HCT116 (cell line): Measurements from ENCODE around the gene PRKG2. TPM values are rescaled to one million over a fixed set of nuclear protein-coding genes. Genes with fewer than 3 reads are reported as not detected.
A peak's percentile ranks its signal among the peaks of the same experiment; 100 is the strongest.

Experiments
- ATAC-seq: fragments of 200-7000 bp; cut with Tn5 transposase; 2 replicates; pipeline ENCODE4 v1.9.1; 2020; ENCODE audit warnings: mild to moderate bottlenecking, moderate library complexity
- BruUV-seq: library from RNA; stranded (reverse); fragments of 400-500 nt; replicated peaks from 2 replicates; lab custom pipeline; 2021; lab: Mats Ljungman, UMichigan
- CTCF ChIA-PET: fragments of 300-600 bp; sonication (Branson Sonifier 250); formaldehyde crosslinking; loops from one replicate; lab custom pipeline; 2021; ENCODE audit warnings: antibody characterized with exemption; lab: Charles Lee
- POLR2A ChIA-PET: fragments of 300-600, 350-600 bp; sonication (Branson Sonifier 250); formaldehyde crosslinking; loops from one replicate; lab custom pipeline; 2021; ENCODE audit warnings: antibody characterized with exemption; lab: Charles Lee
- RAD21 ChIA-PET, 2 experiments: fragments of 300-600 bp; sonication (Branson Sonifier 250); formaldehyde crosslinking; loops; one replicate each; lab custom pipeline; 2023; ENCODE audit warnings: low total read pairs in 2 of 2; ENCODE audit not compliant: uncharacterized antibody in 2 of 2, unreplicated experiment in 2 of 2, low non-redundant PET in 1 of 2; lab: Charles Lee
- DNase-seq: peaks from one replicate; pipeline ENCODE4 v3.0.0-alpha.2; 2010; ENCODE audit warnings: low read depth, low spot score
- H2AFZ ChIP-seq: fragments of 200-600 bp; shearing (Covaris generic), sonication (generic); 2 replicates; pipeline ENCODE4 v1.6.1; 2017; ENCODE audit warnings: low read depth, mixed run types, mixed read lengths, antibody characterized with exemption, low read length; ENCODE audit not compliant: poor library complexity, severe bottlenecking
- H3K27ac ChIP-seq: 2 replicates; pipeline ENCODE4 v1.5.1; 2012; ENCODE audit warnings: low read depth, low read length
- H3K27me3 ChIP-seq: fragments of 200-600 bp; sonication (generic); 2 replicates; pipeline ENCODE4 v1.6.1; 2016; ENCODE audit warnings: mixed run types, low read length, mixed read lengths; ENCODE audit not compliant: insufficient read depth
- H3K36me3 ChIP-seq, 2 experiments: fragments of 200-500 bp in 1 of 2; fragments of 200-600 bp in 1 of 2; sonication (Bioruptor generic) in 1 of 2; sonication (generic) in 1 of 2; 2 replicates each; pipeline versions ENCODE4 v1.5.1 to v1.6.1; 2014 to 2016; ENCODE audit warnings: low read length in 2 of 2, inconsistent platforms in 1 of 2, mixed read lengths in 1 of 2, mixed run types in 1 of 2; ENCODE audit not compliant: insufficient read depth in 2 of 2, control insufficient read depth in 1 of 2
- H3K4me1 ChIP-seq, 2 experiments: fragments of 200-600 bp in 1 of 2; sonication (generic) in 1 of 2; 2 replicates each; pipeline versions ENCODE4 v1.5.1 to v1.6.1; 2012 to 2017; ENCODE audit warnings: low read length in 2 of 2, inconsistent platforms in 1 of 2, mild to moderate bottlenecking in 1 of 2, mixed read lengths in 1 of 2, mixed run types in 1 of 2, moderate library complexity in 1 of 2; ENCODE audit not compliant: insufficient read depth in 2 of 2, control insufficient read depth in 1 of 2
- H3K4me2 ChIP-seq: fragments of 200-600 bp; sonication (generic); 2 replicates; pipeline ENCODE4 v1.6.1; 2017; ENCODE audit warnings: mixed run types, low read length, mixed read lengths
- H3K4me3 ChIP-seq, 2 experiments: fragments of 200-600 bp in 1 of 2; sonication (generic) in 1 of 2; replicated peaks in 1 of 2; 2 replicates each; pipeline ENCODE4 v1.5.1; 2011 to 2016; ENCODE audit warnings: low read length in 2 of 2, control low read depth in 1 of 2, low read depth in 1 of 2, mild to moderate bottlenecking in 1 of 2, mixed read lengths in 1 of 2, mixed run types in 1 of 2
- H3K79me2 ChIP-seq: fragments of 200-600 bp; sonication (generic); 2 replicates; pipeline ENCODE4 v1.6.1; 2017; ENCODE audit warnings: mild to moderate bottlenecking, mixed run types, low read length, moderate library complexity, mixed read lengths; ENCODE audit not compliant: insufficient read depth
- H3K9ac ChIP-seq: fragments of 200-600 bp; sonication (generic); 2 replicates; pipeline ENCODE4 v1.6.1; 2016; ENCODE audit warnings: low read length, mixed read lengths
- H3K9me2 ChIP-seq: fragments of 200-600 bp; sonication (generic), shearing (Covaris generic); 2 replicates; pipeline ENCODE4 v1.6.1; 2017; ENCODE audit warnings: mixed run types, mild to moderate bottlenecking, moderate library complexity; ENCODE audit not compliant: insufficient read depth
- H3K9me3 ChIP-seq, 2 experiments: fragments of 200-500 bp in 1 of 2; fragments of 200-600 bp in 1 of 2; sonication (Bioruptor generic) in 1 of 2; sonication (generic) in 1 of 2; 2 replicates each; pipeline ENCODE4 v1.6.1; 2014 to 2017; ENCODE audit warnings: low read length in 2 of 2, mixed read lengths in 2 of 2, inconsistent platforms in 1 of 2, low read depth in 1 of 2, mild to moderate bottlenecking in 1 of 2, mixed run types in 1 of 2, moderate library complexity in 1 of 2; ENCODE audit not compliant: control insufficient read depth in 1 of 2, insufficient read depth in 1 of 2
- H4K20me1 ChIP-seq: fragments of 200-600 bp; sonication (generic), shearing (Covaris generic); 2 replicates; pipeline ENCODE4 v1.6.1; 2017; ENCODE audit warnings: mixed run types, mild to moderate bottlenecking, moderate library complexity; ENCODE audit not compliant: insufficient read depth
- CBX3 ChIP-seq: IDR thresholded peaks from 2 replicates; pipeline ENCODE4 v1.6.1; 2012; ENCODE audit warnings: low read depth
- EGR1 ChIP-seq: IDR thresholded peaks from 2 replicates; pipeline ENCODE4 v1.6.1; 2012; ENCODE audit warnings: low read depth
- ELF1 ChIP-seq: IDR thresholded peaks from 2 replicates; pipeline ENCODE4 v1.6.1; 2012; ENCODE audit warnings: low read depth, borderline replicate concordance
- EZH2phosphoT487 ChIP-seq: fragments of 200-600 bp; IDR thresholded peaks from 2 replicates; pipeline ENCODE4 v1.6.1; 2018; ENCODE audit warnings: antibody characterized with exemption, borderline replicate concordance
- TCF7L2 ChIP-seq: IDR thresholded peaks from 2 replicates; pipeline ENCODE4 v1.7.0; 2011; ENCODE audit warnings: borderline replicate concordance, inconsistent platforms; ENCODE audit not compliant: insufficient read depth, insufficient read length; ENCODE audit errors: extremely low read depth
- ZNF274 ChIP-seq: fragments of 200-500 bp; sonication (Bioruptor generic); IDR thresholded peaks from 2 replicates; pipeline ENCODE4 v1.6.1; 2014; ENCODE audit warnings: mild to moderate bottlenecking, low read depth, low read length, inconsistent platforms
- intact Hi-C: fragments of 100-400 bp; cut with micrococcal nuclease; formaldehyde crosslinking; loops from 2 replicates; pipeline ENCODE4 v1.10.0; 2022
- total RNA-seq: library from RNA; stranded (reverse); gene quantifications from one replicate; pipeline ENCODE4 v1.2.1, GENCODE V29; 2021; ENCODE audit not compliant: unreplicated experiment
- TF ChIP-seq, protein P1 (sequence below): IDR thresholded peaks from 2 replicates; pipeline ENCODE4 v1.6.1; 2012
- TF ChIP-seq, protein P2 (sequence below): IDR thresholded peaks from 2 replicates; pipeline ENCODE4 v1.6.1; 2011; ENCODE audit warnings: mild to moderate bottlenecking, low read length, moderate library complexity; ENCODE audit not compliant: insufficient replicate concordance; ENCODE audit errors: extremely low read depth

The PRKG2 gene
- total RNA-seq, 1 experiment from 2014 or later = 2.1 TPM

DNA sequence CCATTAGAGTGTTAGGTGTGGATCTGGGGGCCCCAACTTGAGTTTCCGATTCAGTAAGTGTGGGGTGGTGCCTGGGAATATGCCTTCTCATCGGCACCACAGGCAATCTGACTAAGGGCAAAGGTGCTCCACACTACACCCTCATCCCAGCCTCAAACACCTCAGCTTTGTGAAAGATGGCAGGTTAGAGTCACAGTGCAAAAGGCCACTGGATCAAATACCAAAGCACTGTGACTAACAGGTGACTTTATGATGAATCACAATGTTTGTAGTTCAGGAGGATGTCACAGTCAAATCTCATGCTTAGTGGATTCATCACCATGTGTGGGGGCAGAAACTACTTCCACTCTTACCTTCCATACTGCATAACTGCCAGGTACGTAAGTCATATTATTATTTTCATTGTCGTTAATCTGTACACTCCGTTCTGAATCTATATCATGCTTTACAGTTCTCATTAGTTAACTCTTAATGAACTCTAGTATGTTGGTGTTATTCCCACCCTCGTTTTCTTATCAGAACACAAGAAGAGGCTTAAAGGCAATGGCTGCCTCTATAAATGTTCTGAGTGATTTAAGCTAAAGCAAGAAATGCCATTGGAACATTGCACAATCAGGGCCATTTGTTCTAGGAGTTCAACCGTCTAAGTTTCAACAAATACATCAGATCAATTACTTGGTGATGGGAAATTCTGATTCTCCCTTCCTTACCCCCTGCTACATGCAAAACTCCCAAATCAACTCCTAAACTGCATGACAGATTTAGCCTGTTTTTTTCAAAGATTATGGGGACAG is 50.2 kb downstream of the PRKG2 start (continued):
- TF ChIP-seq, protein P1, sequence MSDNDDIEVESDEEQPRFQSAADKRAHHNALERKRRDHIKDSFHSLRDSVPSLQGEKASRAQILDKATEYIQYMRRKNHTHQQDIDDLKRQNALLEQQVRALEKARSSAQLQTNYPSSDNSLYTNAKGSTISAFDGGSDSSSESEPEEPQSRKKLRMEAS = peak; percentile 86
- TF ChIP-seq TCF7L2 (peak; percentile 66), CBX3 (peak; percentile 99), EZH2phosphoT487 (no peak)
- TF ChIP-seq, protein P2, sequence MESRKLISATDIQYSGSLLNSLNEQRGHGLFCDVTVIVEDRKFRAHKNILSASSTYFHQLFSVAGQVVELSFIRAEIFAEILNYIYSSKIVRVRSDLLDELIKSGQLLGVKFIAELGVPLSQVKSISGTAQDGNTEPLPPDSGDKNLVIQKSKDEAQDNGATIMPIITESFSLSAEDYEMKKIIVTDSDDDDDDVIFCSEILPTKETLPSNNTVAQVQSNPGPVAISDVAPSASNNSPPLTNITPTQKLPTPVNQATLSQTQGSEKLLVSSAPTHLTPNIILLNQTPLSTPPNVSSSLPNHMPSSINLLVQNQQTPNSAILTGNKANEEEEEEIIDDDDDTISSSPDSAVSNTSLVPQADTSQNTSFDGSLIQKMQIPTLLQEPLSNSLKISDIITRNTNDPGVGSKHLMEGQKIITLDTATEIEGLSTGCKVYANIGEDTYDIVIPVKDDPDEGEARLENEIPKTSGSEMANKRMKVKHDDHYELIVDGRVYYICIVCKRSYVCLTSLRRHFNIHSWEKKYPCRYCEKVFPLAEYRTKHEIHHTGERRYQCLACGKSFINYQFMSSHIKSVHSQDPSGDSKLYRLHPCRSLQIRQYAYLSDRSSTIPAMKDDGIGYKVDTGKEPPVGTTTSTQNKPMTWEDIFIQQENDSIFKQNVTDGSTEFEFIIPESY = peak; percentile 73

DNA sequence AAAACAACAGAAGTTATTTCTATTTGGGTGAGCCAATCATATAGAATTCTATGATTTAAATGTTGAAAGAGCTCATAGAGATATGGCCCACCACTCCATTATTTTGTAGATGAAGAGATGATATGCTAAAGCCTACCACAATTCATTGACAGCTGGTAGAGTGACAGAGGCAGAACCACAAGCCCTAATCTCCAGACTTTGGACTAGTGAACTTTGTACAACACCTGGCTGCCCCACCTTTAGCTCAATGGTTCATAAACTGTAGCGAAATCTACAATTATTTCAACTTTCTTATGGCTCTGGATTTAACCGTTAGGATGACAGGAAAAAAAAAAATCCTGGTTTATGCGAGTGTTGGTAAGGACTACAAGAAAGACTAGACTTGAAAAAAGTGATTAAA is 50.9 kb downstream of the PRKG2 start:
- peak overlapping the region; percentile 4; the same call in 1 of the 2 replicates for H3K27ac ChIP-seq
- H4K20me1 ChIP-seq = no peaks in the 10 kb centered on the region
- peaks cover 13 to 55% of the 10 kb centered on the region in 2 experiments for H3K4me1 ChIP-seq
- peak overlapping the region; percentile 26; the same call in 1 of the 2 replicates for H3K9ac ChIP-seq
- H3K9me2 ChIP-seq = no peaks in the 10 kb centered on the region
- TF ChIP-seq ELF1 (no peak), ZNF274 (no peak), EGR1 (no peak)
- TF ChIP-seq, all 23 proteins: peak for 0
- Histone ChIP-seq H3K36me3 (no peaks in the 10 kb centered on the region), H3K4me3 (peak overlapping the region in 1 of 2 experiments; percentile 46; a peak in 3 of 4 replicates), H3K79me2 (no peaks in the 10 kb centered on the region), H3K4me2 (peak overlapping the region; percentile 69), H3K9me3 (no peaks in the 10 kb centered on the region), H3K27me3 (no peaks in the 10 kb centered on the region), H2AFZ (peak overlapping the region; percentile 51)
- no TSS peak for BruUV-seq
- ChIA-PET CTCF (interaction anchor here (1.4 kb wide), 1 partner anchor 94 kb away, joined by 4 read pairs; no protein-coding TSS in a partner anchor), POLR2A (interaction anchor here (0.7 kb wide), 1 partner anchor 17 kb away, joined by 3 read pairs; no protein-coding TSS in a partner anchor), RAD21 (no interaction called here)
- intact Hi-C loops = no loop called here
- DNase-seq (no peak), ATAC-seq (peak; percentile 21)
